Thymus (tissue), 11 donors: ENCODE measurements around the gene NLRP7. TPM values are rescaled to one million over a fixed set of nuclear protein-coding genes. Genes with fewer than 3 reads are reported as not detected.
"Not testable (repeated sequence)": the region's sequence is repeated elsewhere in the genome, so short reads cannot be mapped to it uniquely, and the experiment has no call there.

Experiments
- DNase-seq, 9 donors: peaks; one replicate each; pipeline ENCODE4 v3.0.0-alpha.2; 2013; ENCODE audit warnings: low spot score in 9 of 9, low read depth in 6 of 9, missing footprints in 1 of 9
- H3K27ac ChIP-seq, 2 donors: one replicate each; pipeline ENCODE4 v1.5.1; 2013; ENCODE audit warnings: control low read depth in 1 of 2, low read depth in 1 of 2, low read length in 1 of 2, mild to moderate bottlenecking in 1 of 2, moderate library complexity in 1 of 2
- H3K27me3 ChIP-seq, 2 donors: one replicate each; pipeline ENCODE4 v1.5.1; 2013; ENCODE audit warnings: low read length in 1 of 2; ENCODE audit not compliant: control insufficient read depth in 2 of 2, insufficient read depth in 1 of 2
- H3K36me3 ChIP-seq, 2 donors: one replicate each; pipeline ENCODE4 v1.5.1; 2013; ENCODE audit warnings: low read length in 1 of 2, mild to moderate bottlenecking in 1 of 2, moderate library complexity in 1 of 2; ENCODE audit not compliant: control insufficient read depth in 2 of 2, insufficient read depth in 2 of 2
- H3K4me1 ChIP-seq, 2 donors: one replicate each; pipeline ENCODE4 v1.5.1; 2013; ENCODE audit warnings: low read length in 2 of 2; ENCODE audit not compliant: control insufficient read depth in 2 of 2, insufficient read depth in 2 of 2
- H3K4me3 ChIP-seq, 2 donors: one replicate each; pipeline ENCODE4 v1.5.1; 2013; ENCODE audit warnings: low read length in 2 of 2, control low read depth in 1 of 2, mild to moderate bottlenecking in 1 of 2
- H3K9me3 ChIP-seq, 2 donors: one replicate each; pipeline ENCODE4 v1.5.1; 2013; ENCODE audit warnings: low read length in 1 of 2, mild to moderate bottlenecking in 1 of 2; ENCODE audit not compliant: control insufficient read depth in 2 of 2, insufficient read depth in 1 of 2
- WGBS: extraction: QIAGEN DNeasy Blood & Tissue Kit; methylation state at CpG from one replicate; pipeline ENCODE4 v1.1.7; 2013; 5-methylcytosine and 5-hydroxymethylcytosine counted together
- polyA plus RNA-seq: library from polyadenylated mRNA; stranded (reverse); fragments of 200-250 nt; gene quantifications from one replicate; pipeline ENCODE4 v1.2.3, GENCODE V29; 2013
- total RNA-seq: library from RNA; stranded (reverse); fragments of 120-200 nt; gene quantifications from one replicate; pipeline ENCODE4 v1.2.4, GENCODE V29; 2013
- donor health status: healthy.

Gene NLRP7
- total and polyA plus RNA-seq, 2 donors, result 0.18 to 0.19 TPM

DNA sequence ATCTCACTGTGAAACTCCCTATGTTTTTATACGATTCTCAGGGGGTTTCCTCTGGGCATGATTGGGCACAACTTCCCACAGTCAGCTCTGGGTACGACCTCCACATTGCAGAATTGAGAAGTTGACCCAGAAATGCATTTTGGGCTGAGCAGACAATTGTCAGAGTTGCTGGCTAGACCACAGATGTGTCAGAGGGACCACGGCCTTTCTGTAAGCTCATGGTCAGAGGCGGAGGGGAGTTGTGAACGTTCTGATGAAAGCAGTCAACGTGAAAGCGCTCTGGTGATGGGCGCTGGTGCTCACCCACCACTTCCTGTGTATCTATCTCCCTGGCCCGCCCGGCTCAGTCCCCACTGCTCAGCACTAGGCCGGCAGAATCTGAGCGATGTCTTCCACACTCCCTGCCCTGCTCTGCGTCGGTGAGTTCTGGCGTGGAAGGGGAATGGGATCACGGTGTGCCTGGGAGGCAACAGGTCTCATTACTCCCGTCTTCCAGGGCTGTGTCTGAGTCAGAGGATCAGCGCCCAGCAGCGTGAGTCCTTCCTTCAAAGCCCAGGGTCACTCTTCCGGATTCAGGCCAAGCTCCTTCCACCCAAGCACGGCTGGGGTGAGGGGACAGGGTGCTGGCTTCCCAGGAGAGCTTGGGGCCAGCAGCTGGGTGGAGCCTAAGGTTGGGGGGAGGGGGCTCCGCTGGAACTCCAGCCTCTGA is 41.4 kb downstream of the NLRP7 start, which contains the start of gene NCR1:
Gene NCR1, plus strand, starts transcription at position 346 of the 709 bp plus-strand sequence. Its CDS starts 40 bp downstream, at position 386.
- Histone ChIP-seq H3K4me3 (no peak within 1 kb of the TSS), H3K4me1 (no peaks in the 10 kb centered on the region), H3K9me3 (no peaks in the 10 kb centered on the region), H3K27me3 (peaks cover 0 to 2% of the 10 kb centered on the region in 2 donors), H3K27ac (peak within 1 kb of the TSS in 1 of 2 donors; percentile 31), H3K36me3 (no peaks in the 10 kb centered on the region)
- no peak for DNase-seq
- 65% methylated on average over 22 of the region's 22 CpGs for WGBS

DNA sequence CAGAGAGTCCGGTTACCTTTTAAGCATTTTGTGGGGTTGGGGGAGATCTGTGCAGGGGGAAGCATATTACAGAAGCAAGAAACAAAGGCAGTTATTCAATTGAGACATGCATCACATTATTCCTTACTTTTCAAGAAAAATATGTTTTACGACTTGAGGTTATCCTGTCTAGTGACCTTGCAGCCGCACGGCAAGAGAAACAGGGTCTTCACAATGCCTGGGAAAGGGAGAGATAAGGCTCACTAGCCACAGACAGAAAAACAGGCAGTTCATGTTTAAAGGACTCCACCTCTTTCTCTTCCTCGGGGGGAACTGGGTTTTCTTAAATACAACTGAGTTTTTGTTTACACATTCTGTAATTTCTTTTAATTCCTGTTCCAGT is 41.9 kb downstream of the NLRP7 start:
- Histone ChIP-seq H3K9me3 (no peaks in the 10 kb centered on the region), H3K27me3 (peaks cover 0 to 2% of the 10 kb centered on the region in 2 donors), H3K4me1 (no peaks in the 10 kb centered on the region), H3K36me3 (no peaks in the 10 kb centered on the region), H3K4me3 (no peak overlapping the region), H3K27ac (peak overlapping the region in 1 of 2 donors; percentile 31)
- no peak for DNase-seq
- 25% methylated on average over 5 of the region's 5 CpGs for WGBS

DNA sequence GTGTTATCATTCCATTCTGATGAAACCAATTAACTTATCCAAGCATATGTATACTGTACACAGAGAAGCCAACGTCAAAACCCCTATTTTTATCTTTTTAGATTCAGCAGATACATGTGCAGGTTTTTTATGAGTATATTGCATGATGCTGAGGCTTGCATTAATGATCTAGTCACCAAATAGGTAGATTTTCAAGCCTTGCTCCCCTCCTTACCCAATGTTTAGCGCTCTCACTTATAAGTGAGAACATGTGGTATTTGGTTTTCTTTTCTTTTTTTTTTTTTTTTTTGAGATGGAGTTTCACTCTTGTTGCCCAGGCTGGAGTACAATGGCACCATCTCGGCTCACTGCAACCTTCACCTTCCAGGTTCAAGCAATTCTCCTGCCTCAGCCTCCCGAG is 43.1 kb downstream of the NLRP7 start:
- not testable (repeated sequence) for H3K27me3 ChIP-seq, H3K27ac ChIP-seq, DNase-seq, H3K4me1 ChIP-seq, H3K36me3 ChIP-seq, H3K4me3 ChIP-seq, H3K9me3 ChIP-seq
- WGBS, result 95% methylated on average over 4 of the region's 4 CpGs

DNA sequence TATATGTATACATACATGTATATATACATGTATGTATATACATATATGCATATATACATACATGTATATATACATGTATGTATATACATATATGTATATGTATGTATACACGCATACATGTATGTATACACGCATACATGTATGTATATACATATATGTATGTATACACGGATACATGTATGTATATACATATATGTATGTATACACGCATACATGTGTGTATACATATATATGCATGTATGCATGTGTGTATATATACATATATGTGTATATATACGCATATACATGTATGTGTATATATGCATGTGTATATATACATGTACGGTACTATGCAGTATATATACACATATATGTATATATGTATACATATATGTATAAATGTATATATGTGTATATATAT is 44.0 kb downstream of the NLRP7 start:
- Histone ChIP-seq H3K36me3 (no peaks in the 10 kb centered on the region), H3K4me1 (no peaks in the 10 kb centered on the region), H3K4me3 (no peak overlapping the region), H3K27ac (no peak overlapping the region), H3K9me3 (no peaks in the 10 kb centered on the region), H3K27me3 (peaks cover 0 to 2% of the 10 kb centered on the region in 2 donors)
- no peak for DNase-seq
- 97% methylated on average over 6 of the region's 6 CpGs for WGBS

DNA sequence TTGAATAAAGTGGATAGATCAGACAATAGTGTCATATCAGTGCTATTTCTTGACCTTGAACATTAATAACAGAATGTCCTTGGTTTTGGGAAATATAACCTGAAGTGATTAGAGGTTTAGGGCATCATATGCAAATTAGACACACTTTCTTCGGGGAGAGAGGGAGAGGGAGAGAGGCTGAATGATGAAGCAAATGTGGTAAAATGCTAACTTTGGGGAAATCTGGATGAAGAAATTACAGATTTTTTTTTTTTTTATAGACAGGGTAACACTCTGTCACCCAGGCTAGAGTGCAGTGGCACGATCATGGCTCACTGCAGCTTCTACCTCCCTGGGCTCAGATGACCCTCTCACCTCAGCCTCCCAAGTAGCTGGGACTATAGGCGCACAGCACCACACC is 45.3 kb downstream of the NLRP7 start:
- Histone ChIP-seq H3K27ac (no peak overlapping the region), H3K36me3 (no peaks in the 10 kb centered on the region), H3K9me3 (no peaks in the 10 kb centered on the region), H3K27me3 (peaks cover 0 to 2% of the 10 kb centered on the region in 2 donors), H3K4me3 (no peak overlapping the region), H3K4me1 (no peaks in the 10 kb centered on the region)
- 96% methylated on average over 3 of the region's 3 CpGs for WGBS
- DNase-seq, result no peak

DNA sequence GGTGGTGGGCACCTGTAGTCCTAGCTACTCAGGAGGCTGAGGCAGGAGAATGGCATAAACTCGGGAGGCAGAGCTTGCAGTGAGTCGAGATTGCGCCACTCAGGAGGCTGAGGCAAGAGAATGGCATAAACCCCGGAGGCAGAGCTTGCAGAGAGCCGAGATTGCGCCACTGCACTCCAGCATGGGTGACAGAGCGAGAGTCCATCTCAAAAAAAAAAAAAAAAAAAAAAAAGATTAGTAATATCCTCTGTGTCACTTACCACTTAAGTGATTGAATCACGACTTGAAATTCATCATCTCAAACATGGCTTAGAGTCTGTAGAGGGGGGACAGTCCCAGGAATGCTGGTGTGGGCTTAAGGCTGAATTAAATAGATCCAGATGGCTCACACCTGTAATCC is 46.2 kb downstream of the NLRP7 start:
- H3K4me1 ChIP-seq, H3K4me3 ChIP-seq, H3K27me3 ChIP-seq, DNase-seq, H3K27ac ChIP-seq, H3K9me3 ChIP-seq, H3K36me3 ChIP-seq: not testable (repeated sequence)
- WGBS, result 93% methylated on average over 8 of the region's 8 CpGs

DNA sequence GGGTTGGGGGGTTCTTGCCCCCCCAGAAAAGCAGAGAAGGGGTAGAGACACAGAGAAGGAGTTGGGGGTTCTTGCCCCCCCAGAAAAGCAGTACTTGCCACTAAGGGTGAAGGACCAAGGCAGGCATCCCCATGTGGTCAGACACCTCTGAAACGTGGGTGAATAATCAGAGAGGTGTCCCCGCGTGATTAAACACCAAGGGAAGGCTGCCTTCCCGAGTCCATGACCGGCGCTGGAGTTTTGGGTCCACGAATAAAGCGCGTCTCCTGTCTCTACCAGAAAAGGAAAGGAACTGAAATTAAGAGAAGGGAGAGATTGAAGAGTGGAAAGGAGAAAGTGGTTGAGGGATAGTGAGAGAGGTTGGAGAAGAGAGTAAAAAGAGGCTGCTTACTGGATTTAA is 47.7 kb downstream of the NLRP7 start:
- 94% methylated on average over 9 of the region's 9 CpGs for WGBS
- H3K9me3 ChIP-seq, H3K27me3 ChIP-seq, H3K36me3 ChIP-seq, DNase-seq, H3K4me3 ChIP-seq, H3K4me1 ChIP-seq, H3K27ac ChIP-seq: not testable (repeated sequence)

DNA sequence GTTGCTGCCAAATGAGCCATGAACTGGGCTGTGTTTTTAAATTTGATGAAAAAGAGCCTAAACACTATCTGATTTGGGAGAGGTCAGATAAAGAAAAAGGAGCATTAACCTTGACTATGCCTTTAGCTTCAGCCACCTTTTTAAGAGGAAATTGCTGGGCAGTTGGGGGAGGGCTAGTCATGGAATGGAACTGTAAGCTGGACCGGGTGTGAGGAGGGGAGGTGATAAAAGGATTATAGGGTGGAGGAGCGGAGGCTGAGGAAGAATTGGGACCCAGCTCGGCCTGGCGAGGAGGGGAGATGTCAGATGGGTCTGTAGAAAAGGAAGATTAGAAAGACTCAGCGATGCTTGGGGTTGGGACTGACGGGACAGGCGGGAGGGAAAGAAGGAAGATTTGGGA is 48.6 kb downstream of the NLRP7 start:
- H3K4me1 ChIP-seq, H3K27me3 ChIP-seq, H3K4me3 ChIP-seq, H3K36me3 ChIP-seq, H3K9me3 ChIP-seq, H3K27ac ChIP-seq, DNase-seq: not testable (repeated sequence)
- 89% methylated on average over 7 of the region's 7 CpGs for WGBS

DNA sequence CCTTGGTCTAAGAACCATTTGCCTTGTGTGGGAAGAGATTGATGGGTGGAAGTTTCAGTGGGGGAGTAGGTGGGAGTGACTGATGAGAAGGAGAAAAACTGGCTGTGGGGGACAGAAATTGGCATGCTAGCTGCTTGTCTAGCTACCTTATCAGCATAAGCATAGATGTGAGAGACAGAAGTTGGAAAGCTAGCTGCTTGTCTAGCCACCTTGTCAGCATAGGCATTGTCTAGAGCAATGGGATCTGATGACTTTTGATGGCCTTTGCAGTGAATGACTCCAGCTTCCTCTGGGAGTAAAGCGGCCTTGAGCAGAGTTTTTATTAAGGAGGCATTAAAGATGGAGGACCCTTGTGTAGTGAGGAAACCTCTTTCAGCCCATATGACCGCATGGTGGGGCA is 51.3 kb downstream of the NLRP7 start:
- 97% methylated on average over 2 of the region's 2 CpGs for WGBS
- Histone ChIP-seq H3K36me3 (no peaks in the 10 kb centered on the region), H3K4me3 (no peak overlapping the region), H3K4me1 (no peaks in the 10 kb centered on the region), H3K9me3 (no peaks in the 10 kb centered on the region), H3K27me3 (no peaks in the 10 kb centered on the region), H3K27ac (no peak overlapping the region)
- no peak for DNase-seq
